ENCODE results near the gene CSTPP1.
"Not testable (repeated sequence)": the region's sequence is repeated elsewhere in the genome, so short reads cannot be mapped to it uniquely, and the experiment has no call there.

CSTPP1 gene

DNA sequence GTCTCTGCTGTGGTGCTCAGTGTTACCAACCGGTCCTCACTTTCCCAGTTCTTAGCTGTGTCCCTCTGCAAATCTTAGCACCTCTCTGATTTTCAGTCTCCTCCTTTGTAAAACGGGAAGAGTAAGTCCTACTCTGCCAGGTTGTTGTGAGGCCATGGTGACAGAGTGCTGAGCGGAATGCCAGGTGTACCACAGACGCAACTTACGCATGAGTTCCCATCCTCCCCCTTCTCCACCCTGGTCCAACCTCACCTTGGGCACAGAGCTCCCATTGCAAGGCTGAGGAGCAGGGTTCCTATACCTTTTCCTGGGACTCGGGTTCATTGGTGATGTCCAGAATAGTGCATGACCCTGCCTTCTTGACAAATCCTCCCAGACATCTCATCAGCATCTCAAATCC, 270.9 kb downstream of the CSTPP1 start:
- DNase-seq (ENCODE audit: low read depth in 3 of 3), result no peak

DNA sequence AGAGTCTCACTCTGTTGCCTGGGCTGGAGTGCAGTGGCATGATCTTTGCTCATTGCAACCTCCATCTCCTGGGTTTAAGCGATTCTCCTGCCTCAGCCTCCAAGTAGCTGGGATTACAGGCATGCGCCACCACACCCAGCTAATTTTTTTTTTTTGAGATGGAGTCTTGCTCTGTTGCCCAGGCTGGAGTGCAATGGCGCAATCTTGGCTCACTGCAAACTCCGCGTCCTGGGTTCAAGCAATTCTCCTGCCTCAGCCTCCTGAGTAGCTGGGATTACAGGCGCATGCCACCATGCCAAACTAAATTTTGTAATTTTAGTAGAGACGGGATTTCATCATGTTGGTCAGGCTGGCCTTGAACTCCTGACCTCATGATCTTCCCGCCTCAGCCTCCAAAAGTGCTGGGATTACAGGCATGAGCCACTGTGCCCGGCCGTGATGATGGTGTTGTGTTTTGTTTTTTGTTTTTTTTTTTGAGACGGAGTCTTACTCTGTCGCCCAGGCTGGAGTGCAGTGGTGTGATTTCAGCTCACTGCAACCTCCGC, 271.5 kb downstream of the CSTPP1 start:
- DNase-seq (ENCODE audit: low read depth in 3 of 3), result not testable (repeated sequence)

DNA sequence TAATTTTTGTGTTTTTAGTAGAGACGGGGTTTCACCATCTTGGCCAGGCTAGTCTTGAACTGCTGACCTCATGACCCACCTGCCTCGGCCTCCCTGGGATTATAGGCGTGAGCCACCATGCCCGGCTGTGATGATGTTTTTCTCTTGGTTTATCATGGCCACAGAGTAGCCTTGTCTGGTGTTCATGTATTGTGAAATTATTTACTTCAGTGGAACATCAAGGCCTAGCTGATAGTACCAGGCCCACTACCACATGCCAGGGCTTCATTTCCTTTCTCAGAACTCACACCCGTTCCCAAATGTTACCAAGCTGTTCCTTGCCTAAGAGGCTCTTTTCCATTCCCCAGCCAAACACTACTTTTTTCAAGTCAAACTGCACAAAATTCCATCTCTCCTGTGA, 272.1 kb downstream of the CSTPP1 start:
- DNase-seq (ENCODE audit: low read depth in 3 of 3), result no peak
